ENCODE measurements around the gene RBM47.

DNA sequence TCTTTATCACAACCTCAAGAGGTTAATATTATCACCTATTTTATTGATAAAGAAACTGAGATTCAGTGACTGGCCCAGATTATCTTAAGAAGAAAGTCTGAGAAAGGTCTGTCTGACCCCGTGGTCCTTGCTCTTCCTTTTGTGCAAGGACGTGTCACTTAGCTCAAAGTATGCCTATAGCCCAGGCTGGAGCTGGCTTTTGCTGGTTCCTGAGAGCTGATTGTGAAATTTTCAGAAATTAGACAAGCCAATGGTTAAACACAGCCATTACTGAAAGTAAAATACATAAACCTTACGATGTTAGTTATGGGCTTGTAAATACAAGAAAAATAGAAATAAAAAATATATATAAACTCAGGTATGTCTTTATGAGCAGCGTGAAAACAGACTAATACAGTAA is 224.5 kb downstream of the RBM47 start:
- TF ChIP-seq, protein P1, sequence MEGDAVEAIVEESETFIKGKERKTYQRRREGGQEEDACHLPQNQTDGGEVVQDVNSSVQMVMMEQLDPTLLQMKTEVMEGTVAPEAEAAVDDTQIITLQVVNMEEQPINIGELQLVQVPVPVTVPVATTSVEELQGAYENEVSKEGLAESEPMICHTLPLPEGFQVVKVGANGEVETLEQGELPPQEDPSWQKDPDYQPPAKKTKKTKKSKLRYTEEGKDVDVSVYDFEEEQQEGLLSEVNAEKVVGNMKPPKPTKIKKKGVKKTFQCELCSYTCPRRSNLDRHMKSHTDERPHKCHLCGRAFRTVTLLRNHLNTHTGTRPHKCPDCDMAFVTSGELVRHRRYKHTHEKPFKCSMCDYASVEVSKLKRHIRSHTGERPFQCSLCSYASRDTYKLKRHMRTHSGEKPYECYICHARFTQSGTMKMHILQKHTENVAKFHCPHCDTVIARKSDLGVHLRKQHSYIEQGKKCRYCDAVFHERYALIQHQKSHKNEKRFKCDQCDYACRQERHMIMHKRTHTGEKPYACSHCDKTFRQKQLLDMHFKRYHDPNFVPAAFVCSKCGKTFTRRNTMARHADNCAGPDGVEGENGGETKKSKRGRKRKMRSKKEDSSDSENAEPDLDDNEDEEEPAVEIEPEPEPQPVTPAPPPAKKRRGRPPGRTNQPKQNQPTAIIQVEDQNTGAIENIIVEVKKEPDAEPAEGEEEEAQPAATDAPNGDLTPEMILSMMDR (IDR thresholded peaks at IDR 0.05; ENCODE audit: insufficient read depth, low read length): no peak
- TF ChIP-seq, protein P2, sequence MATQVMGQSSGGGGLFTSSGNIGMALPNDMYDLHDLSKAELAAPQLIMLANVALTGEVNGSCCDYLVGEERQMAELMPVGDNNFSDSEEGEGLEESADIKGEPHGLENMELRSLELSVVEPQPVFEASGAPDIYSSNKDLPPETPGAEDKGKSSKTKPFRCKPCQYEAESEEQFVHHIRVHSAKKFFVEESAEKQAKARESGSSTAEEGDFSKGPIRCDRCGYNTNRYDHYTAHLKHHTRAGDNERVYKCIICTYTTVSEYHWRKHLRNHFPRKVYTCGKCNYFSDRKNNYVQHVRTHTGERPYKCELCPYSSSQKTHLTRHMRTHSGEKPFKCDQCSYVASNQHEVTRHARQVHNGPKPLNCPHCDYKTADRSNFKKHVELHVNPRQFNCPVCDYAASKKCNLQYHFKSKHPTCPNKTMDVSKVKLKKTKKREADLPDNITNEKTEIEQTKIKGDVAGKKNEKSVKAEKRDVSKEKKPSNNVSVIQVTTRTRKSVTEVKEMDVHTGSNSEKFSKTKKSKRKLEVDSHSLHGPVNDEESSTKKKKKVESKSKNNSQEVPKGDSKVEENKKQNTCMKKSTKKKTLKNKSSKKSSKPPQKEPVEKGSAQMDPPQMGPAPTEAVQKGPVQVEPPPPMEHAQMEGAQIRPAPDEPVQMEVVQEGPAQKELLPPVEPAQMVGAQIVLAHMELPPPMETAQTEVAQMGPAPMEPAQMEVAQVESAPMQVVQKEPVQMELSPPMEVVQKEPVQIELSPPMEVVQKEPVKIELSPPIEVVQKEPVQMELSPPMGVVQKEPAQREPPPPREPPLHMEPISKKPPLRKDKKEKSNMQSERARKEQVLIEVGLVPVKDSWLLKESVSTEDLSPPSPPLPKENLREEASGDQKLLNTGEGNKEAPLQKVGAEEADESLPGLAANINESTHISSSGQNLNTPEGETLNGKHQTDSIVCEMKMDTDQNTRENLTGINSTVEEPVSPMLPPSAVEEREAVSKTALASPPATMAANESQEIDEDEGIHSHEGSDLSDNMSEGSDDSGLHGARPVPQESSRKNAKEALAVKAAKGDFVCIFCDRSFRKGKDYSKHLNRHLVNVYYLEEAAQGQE (IDR thresholded peaks at IDR 0.05; ENCODE audit: insufficient replicate concordance, low read depth): no peak
- TF ChIP-seq GABPA (IDR thresholded peaks at IDR 0.05; ENCODE audit: low read depth): no peak
- TF ChIP-seq POLR2AphosphoS5 (IDR thresholded peaks at IDR 0.05; ENCODE audit: low read depth): no peak
